HepG2 (cell line): ENCODE measurements around the gene CPS1. TPM values are rescaled to one million over a fixed set of nuclear protein-coding genes. Genes with fewer than 3 reads are reported as not detected.
A peak's percentile ranks its signal among the peaks of the same experiment; 100 is the strongest.

Source experiments
- ATAC-seq: fragments of 200-7000 bp; cut with Tn5 transposase; 3 replicates; pipeline ENCODE4 v1.9.1; 2020; ENCODE audit warnings: mild to moderate bottlenecking, moderate library complexity
- BruUV-seq: library from RNA; stranded (reverse); fragments of 400-500 nt; replicated peaks from 2 replicates; lab custom pipeline; 2021; lab: Mats Ljungman, UMichigan
- CTCF ChIA-PET: fragments of 300-600 bp; formaldehyde crosslinking; extraction: SDS; loops from one replicate; lab custom pipeline; 2021; ENCODE audit warnings: low total read pairs, inconsistent platforms, low intra/inter-chr PET ratio; lab: Yijun Ruan, JAX
- POLR2A ChIA-PET: fragments of 350-600 bp; sonication (Branson Sonifier 250); formaldehyde crosslinking; loops from one replicate; lab custom pipeline; 2020; ENCODE audit warnings: antibody characterized with exemption, inconsistent platforms; lab: Yijun Ruan, JAX
- DNase-seq: peaks from one replicate; pipeline ENCODE4 v3.0.0-alpha.2; 2015; ENCODE audit warnings: low spot score
- FAIRE-seq: peaks from 3 replicates; lab custom pipeline; 2011; peaks lifted over from hg19 to GRCh38; lab: Jason Lieb, UNC
- H2AFZ ChIP-seq: one replicate; pipeline ENCODE4 v1.6.1; 2011; ENCODE audit warnings: low read length, inconsistent platforms
- H3K27ac ChIP-seq: fragments of 300-600 bp; 3 replicates; pipeline ENCODE4 v1.8.0; 2011; ENCODE audit warnings: mixed run types, mild to moderate bottlenecking, mixed read lengths, low read length, inconsistent platforms; ENCODE audit not compliant: insufficient read depth; ENCODE audit errors: extremely low read length
- H3K27me3 ChIP-seq, 2 experiments: fragments of 200-600 bp in 1 of 2; 2 replicates in 1 of 2; 3 replicates in 1 of 2; pipeline versions ENCODE4 v1.6.0 to v1.8.0; 2011; ENCODE audit warnings: low read length in 2 of 2, mild to moderate bottlenecking in 2 of 2, moderate library complexity in 2 of 2, inconsistent platforms in 1 of 2; ENCODE audit not compliant: insufficient read depth in 2 of 2, control insufficient read depth in 1 of 2
- H3K36me3 ChIP-seq, 2 experiments: fragments of 200-600 bp in 1 of 2; replicated peaks in 1 of 2; 2 replicates in 1 of 2; 3 replicates in 1 of 2; pipeline versions ENCODE4 v1.5.1 to v1.8.0; 2011; ENCODE audit warnings: low read length in 2 of 2, inconsistent platforms in 1 of 2; ENCODE audit not compliant: insufficient read depth in 2 of 2, control insufficient read depth in 1 of 2
- H3K4me1 ChIP-seq: 2 replicates; pipeline ENCODE4 v1.5.1; 2012; ENCODE audit warnings: low read length, inconsistent platforms; ENCODE audit not compliant: insufficient read depth
- H3K4me2 ChIP-seq: 2 replicates; pipeline ENCODE4 v1.6.0; 2011; ENCODE audit warnings: low read depth, low read length, inconsistent platforms
- H3K4me3 ChIP-seq, 3 experiments: fragments of 200-600 bp in 1 of 3; sonication (generic), shearing (Covaris generic) in 1 of 3; replicated peaks in 1 of 3; 2 replicates each; pipeline ENCODE4 v1.5.1; 2011 to 2016; ENCODE audit warnings: low read length in 3 of 3, inconsistent platforms in 2 of 3, low read depth in 2 of 3, mild to moderate bottlenecking in 2 of 3, control low read depth in 1 of 3, mixed read lengths in 1 of 3; ENCODE audit not compliant: insufficient read depth in 1 of 3
- H3K79me2 ChIP-seq: one replicate; pipeline ENCODE4 v1.6.1; 2011; ENCODE audit warnings: low read length, inconsistent platforms; ENCODE audit not compliant: insufficient read depth
- H3K9ac ChIP-seq: 2 replicates; pipeline ENCODE4 v1.6.0; 2011; ENCODE audit warnings: mild to moderate bottlenecking, low read depth, low read length, inconsistent platforms; ENCODE audit not compliant: insufficient read depth
- H3K9me3 ChIP-seq: 2 replicates; pipeline ENCODE4 v1.5.1; 2012; ENCODE audit warnings: mild to moderate bottlenecking, low read length
- H4K20me1 ChIP-seq: 2 replicates; pipeline ENCODE4 v1.6.0; 2011; ENCODE audit warnings: inconsistent platforms, mild to moderate bottlenecking, low read length, moderate library complexity; ENCODE audit not compliant: insufficient read depth
- CBX1 ChIP-seq: IDR thresholded peaks from one replicate; pipeline ENCODE4 v1.6.1; 2016; ENCODE audit warnings: antibody characterized with exemption, low read depth
- ELK4 ChIP-seq: sonication (generic); formaldehyde crosslinking; IDR thresholded peaks from 2 replicates; pipeline ENCODE4 v1.9.0; 2021; ENCODE audit warnings: missing genetic modification reagents, borderline replicate concordance
- EP300 ChIP-seq, 3 experiments: sonication (generic) in 1 of 3; formaldehyde crosslinking in 1 of 3; IDR thresholded peaks; 2 replicates each; pipeline versions ENCODE4 v1.5.1 to v1.6.1; 2011 to 2020; ENCODE audit warnings: low read depth in 2 of 3, low read length in 2 of 3, borderline replicate concordance in 1 of 3, improper control_type of control experiment in 1 of 3, mild to moderate bottlenecking in 1 of 3, missing genetic modification reagents in 1 of 3, moderate library complexity in 1 of 3
- HIC2 ChIP-seq: sonication (generic); formaldehyde crosslinking; IDR thresholded peaks from 2 replicates; pipeline ENCODE4 v1.9.0; 2022; ENCODE audit warnings: low read depth, missing genetic modification reagents
- IKZF5 ChIP-seq: IDR thresholded peaks from 2 replicates; pipeline ENCODE4 v1.6.1; 2018; ENCODE audit warnings: missing genetic modification reagents, mild to moderate bottlenecking, missing compliant biosample characterization
- KIAA2018 ChIP-seq: sonication (generic); formaldehyde crosslinking; IDR thresholded peaks from 2 replicates; pipeline ENCODE4 v1.5.0; 2020; ENCODE audit warnings: mild to moderate bottlenecking, missing genetic modification reagents, borderline replicate concordance
- SOX13 ChIP-seq, 3 experiments: fragments of 450-650 bp in 1 of 3; sonication (generic) in 1 of 3; formaldehyde crosslinking in 1 of 3; IDR thresholded peaks in 2 of 3; conservative IDR thresholded peaks in 1 of 3; 2 replicates each; pipeline versions ENCODE4 v1.5.0 to v1.6.1; 2016 to 2020; ENCODE audit warnings: antibody characterized with exemption in 1 of 3, mild to moderate bottlenecking in 1 of 3, missing compliant biosample characterization in 1 of 3, missing genetic modification reagents in 1 of 3, moderate library complexity in 1 of 3
- SOX6 ChIP-seq, 2 experiments: fragments of 450-650 bp in 1 of 2; sonication (generic) in 1 of 2; formaldehyde crosslinking in 1 of 2; IDR thresholded peaks; 2 replicates each; pipeline versions ENCODE4 v1.4.0 to v1.6.1; 2017 to 2020; ENCODE audit warnings: antibody characterized with exemption in 1 of 2, mild to moderate bottlenecking in 1 of 2, missing genetic modification reagents in 1 of 2
- TEAD2 ChIP-seq: sonication (generic); formaldehyde crosslinking; IDR thresholded peaks from 2 replicates; pipeline ENCODE4 v1.9.0; 2021; ENCODE audit warnings: missing genetic modification reagents
- ZNF292 ChIP-seq: sonication (generic); formaldehyde crosslinking; IDR thresholded peaks from 2 replicates; pipeline ENCODE4 v1.8.1; 2022; ENCODE audit warnings: mild to moderate bottlenecking, low read depth, missing genetic modification reagents, borderline replicate concordance
- WGBS: methylation state at CpG from one replicate; pipeline ENCODE4 v1.1.6; 2017; ENCODE audit warnings: low lambda C conversion rate; 5-methylcytosine and 5-hydroxymethylcytosine counted together
- in situ Hi-C: cut with HindIII; loops from 2 replicates; pipeline ENCODE4 v1.10.0; 2017; ENCODE audit warnings: low pct_unique_long_range_greater_than_20kb; ENCODE audit not compliant: extremely low pct_ligation_motif_present
- intact Hi-C: fragments of 100-400 bp; cut with micrococcal nuclease; formaldehyde crosslinking; loops from one replicate; pipeline ENCODE4 v1.10.0; 2022; ENCODE audit not compliant: unreplicated experiment
- polyA plus RNA-seq, 8 experiments: library from polyadenylated mRNA; depleted of rRNA in 3 of 8; stranded (reverse) in 7 of 8; unstranded in 1 of 8; fragments of >200 nt; fragmentation: Illumina TruSeq in 4 of 8; extraction: Trizol in 4 of 8; gene quantifications; 2 replicates each; pipeline versions ENCODE4 v1.2.1 to v1.2.3, GENCODE V29; 2011 to 2016; ENCODE audit warnings: low read depth in 4 of 8, missing spikeins in 1 of 8, mixed read lengths in 1 of 8; ENCODE audit not compliant: insufficient read depth in 1 of 8
- total RNA-seq, 5 experiments: library from RNA; depleted of rRNA; stranded (reverse); fragments of >200 nt; fragmentation: Illumina TruSeq; extraction: Trizol; gene quantifications; 2 replicates each; pipeline ENCODE4 v1.2.3, GENCODE V29; 2016; ENCODE audit warnings: low read depth in 1 of 5

The CPS1 gene
- total and polyA plus RNA-seq, 2 of the 13 experiments (the other 11 are each of a cell fraction or from before 2014, with no cell fraction given): 24.4 to 51.7 TPM

- no peak overlapping the region for H2AFZ ChIP-seq
- H3K4me3 ChIP-seq: no peak overlapping the region
- FAIRE-seq (no peak), ATAC-seq (no peak), DNase-seq (peak; percentile 36)
- H3K4me1 ChIP-seq: peaks cover 8% of the 10 kb centered on the region
- H3K27ac ChIP-seq: no peak overlapping the region
- H3K27me3 ChIP-seq: no peaks in the 10 kb centered on the region
- H4K20me1 ChIP-seq: no peaks in the 10 kb centered on the region
- no peak overlapping the region for H3K4me2 ChIP-seq
- in situ Hi-C loops: no loop called here
- 72% methylated on average over 4 of the region's 4 CpGs for WGBS
- H3K36me3 ChIP-seq: no peaks in the 10 kb centered on the region
- H3K9me3 ChIP-seq: no peaks in the 10 kb centered on the region
- H3K9ac ChIP-seq: no peak overlapping the region
- intact Hi-C loops: no loop called here
- ChIA-PET CTCF (no interaction called here), POLR2A (no interaction called here)
- no peaks in the 10 kb centered on the region for H3K79me2 ChIP-seq
- BruUV-seq: no TSS peak
- TF ChIP-seq ELK4 (CRISPR knock-in tag) (no peak), SOX6 (IDR thresholded peaks at IDR 0.05) (no peak), SOX6 (CRISPR knock-in tag; IDR thresholded peaks at IDR 0.05) (peak; percentile 58), ZNF292 (no peak), IKZF5 (CRISPR knock-in tag) (no peak), EP300 (IDR thresholded peaks at IDR 0.05; ENCODE audit: low read depth in 2 of 2, low read length in 2 of 2) (0 out of 4 replicates have a peak, but pooled peaks of 1 of the 2 experiments have one; percentile 10), EP300 (CRISPR knock-in tag; IDR thresholded peaks at IDR 0.05; ENCODE audit: borderline replicate concordance) (no peak), CBX1 (no peak), KIAA2018 (CRISPR knock-in tag) (no peak), SOX13 (IDR thresholded peaks at IDR 0.05) (0 out of 2 replicates have a peak, but pooled peaks have one; percentile 41), SOX13 (CRISPR knock-in tag; conservative IDR thresholded peaks at IDR 0.05 in 1 of 2, IDR thresholded peaks at IDR 0.05 in 1 of 2) (peak in 1 of 2 experiments; percentile 85; a peak in 2 of 4 replicates), HIC2 (no peak), TEAD2 (no peak)
These were observed 39.1 kb upstream of the CPS1 start for GRCh38 chr2:210517264-210517663.
